HCT116 (cell line): ENCODE results near the gene ZSWIM5. TPM values are rescaled to one million over a fixed set of nuclear protein-coding genes. Genes with fewer than 3 reads are reported as not detected.
"Not testable (repeated sequence)": the region's sequence is repeated elsewhere in the genome, so short reads cannot be mapped to it uniquely, and the experiment has no call there.

Source experiments
- ATAC-seq: fragments of 200-7000 bp; cut with Tn5 transposase; 2 replicates; pipeline ENCODE4 v1.9.1; 2020; ENCODE audit warnings: mild to moderate bottlenecking, moderate library complexity
- BruUV-seq: library from RNA; stranded (reverse); fragments of 400-500 nt; replicated peaks from 2 replicates; lab custom pipeline; 2021; lab: Mats Ljungman, UMichigan
- CTCF ChIA-PET: fragments of 300-600 bp; sonication (Branson Sonifier 250); formaldehyde crosslinking; loops from one replicate; lab custom pipeline; 2021; ENCODE audit warnings: antibody characterized with exemption; lab: Charles Lee
- POLR2A ChIA-PET: fragments of 300-600, 350-600 bp; sonication (Branson Sonifier 250); formaldehyde crosslinking; loops from one replicate; lab custom pipeline; 2021; ENCODE audit warnings: antibody characterized with exemption; lab: Charles Lee
- RAD21 ChIA-PET, 2 experiments: fragments of 300-600 bp; sonication (Branson Sonifier 250); formaldehyde crosslinking; loops; one replicate each; lab custom pipeline; 2023; ENCODE audit warnings: low total read pairs in 2 of 2; ENCODE audit not compliant: uncharacterized antibody in 2 of 2, unreplicated experiment in 2 of 2, low non-redundant PET in 1 of 2; lab: Charles Lee
- DNase-seq: peaks from one replicate; pipeline ENCODE4 v3.0.0-alpha.2; 2010; ENCODE audit warnings: low read depth, low spot score
- H2AFZ ChIP-seq: fragments of 200-600 bp; shearing (Covaris generic), sonication (generic); 2 replicates; pipeline ENCODE4 v1.6.1; 2017; ENCODE audit warnings: low read depth, mixed run types, mixed read lengths, antibody characterized with exemption, low read length; ENCODE audit not compliant: poor library complexity, severe bottlenecking
- H3K27ac ChIP-seq: 2 replicates; pipeline ENCODE4 v1.5.1; 2012; ENCODE audit warnings: low read depth, low read length
- H3K27me3 ChIP-seq: fragments of 200-600 bp; sonication (generic); 2 replicates; pipeline ENCODE4 v1.6.1; 2016; ENCODE audit warnings: mixed run types, low read length, mixed read lengths; ENCODE audit not compliant: insufficient read depth
- H3K36me3 ChIP-seq, 2 experiments: fragments of 200-500 bp in 1 of 2; fragments of 200-600 bp in 1 of 2; sonication (Bioruptor generic) in 1 of 2; sonication (generic) in 1 of 2; 2 replicates each; pipeline versions ENCODE4 v1.5.1 to v1.6.1; 2014 to 2016; ENCODE audit warnings: low read length in 2 of 2, inconsistent platforms in 1 of 2, mixed read lengths in 1 of 2, mixed run types in 1 of 2; ENCODE audit not compliant: insufficient read depth in 2 of 2, control insufficient read depth in 1 of 2
- H3K4me1 ChIP-seq, 2 experiments: fragments of 200-600 bp in 1 of 2; sonication (generic) in 1 of 2; 2 replicates each; pipeline versions ENCODE4 v1.5.1 to v1.6.1; 2012 to 2017; ENCODE audit warnings: low read length in 2 of 2, inconsistent platforms in 1 of 2, mild to moderate bottlenecking in 1 of 2, mixed read lengths in 1 of 2, mixed run types in 1 of 2, moderate library complexity in 1 of 2; ENCODE audit not compliant: insufficient read depth in 2 of 2, control insufficient read depth in 1 of 2
- H3K4me2 ChIP-seq: fragments of 200-600 bp; sonication (generic); 2 replicates; pipeline ENCODE4 v1.6.1; 2017; ENCODE audit warnings: mixed run types, low read length, mixed read lengths
- H3K4me3 ChIP-seq, 2 experiments: fragments of 200-600 bp in 1 of 2; sonication (generic) in 1 of 2; replicated peaks in 1 of 2; 2 replicates each; pipeline ENCODE4 v1.5.1; 2011 to 2016; ENCODE audit warnings: low read length in 2 of 2, control low read depth in 1 of 2, low read depth in 1 of 2, mild to moderate bottlenecking in 1 of 2, mixed read lengths in 1 of 2, mixed run types in 1 of 2
- H3K79me2 ChIP-seq: fragments of 200-600 bp; sonication (generic); 2 replicates; pipeline ENCODE4 v1.6.1; 2017; ENCODE audit warnings: mild to moderate bottlenecking, mixed run types, low read length, moderate library complexity, mixed read lengths; ENCODE audit not compliant: insufficient read depth
- H3K9ac ChIP-seq: fragments of 200-600 bp; sonication (generic); 2 replicates; pipeline ENCODE4 v1.6.1; 2016; ENCODE audit warnings: low read length, mixed read lengths
- H3K9me2 ChIP-seq: fragments of 200-600 bp; sonication (generic), shearing (Covaris generic); 2 replicates; pipeline ENCODE4 v1.6.1; 2017; ENCODE audit warnings: mixed run types, mild to moderate bottlenecking, moderate library complexity; ENCODE audit not compliant: insufficient read depth
- H3K9me3 ChIP-seq, 2 experiments: fragments of 200-500 bp in 1 of 2; fragments of 200-600 bp in 1 of 2; sonication (Bioruptor generic) in 1 of 2; sonication (generic) in 1 of 2; 2 replicates each; pipeline ENCODE4 v1.6.1; 2014 to 2017; ENCODE audit warnings: low read length in 2 of 2, mixed read lengths in 2 of 2, inconsistent platforms in 1 of 2, low read depth in 1 of 2, mild to moderate bottlenecking in 1 of 2, mixed run types in 1 of 2, moderate library complexity in 1 of 2; ENCODE audit not compliant: control insufficient read depth in 1 of 2, insufficient read depth in 1 of 2
- H4K20me1 ChIP-seq: fragments of 200-600 bp; sonication (generic), shearing (Covaris generic); 2 replicates; pipeline ENCODE4 v1.6.1; 2017; ENCODE audit warnings: mixed run types, mild to moderate bottlenecking, moderate library complexity; ENCODE audit not compliant: insufficient read depth
- CTCF ChIP-seq, 3 experiments: fragments of 200-600 bp in 1 of 3; sonication (generic) in 1 of 3; IDR thresholded peaks in 2 of 3; conservative IDR thresholded peaks in 1 of 3; 2 replicates each; pipeline ENCODE4 v1.5.1; 2012 to 2017; ENCODE audit warnings: low read depth in 2 of 3, low read length in 2 of 3, antibody characterized with exemption in 1 of 3, borderline replicate concordance in 1 of 3, control low read depth in 1 of 3, mild to moderate bottlenecking in 1 of 3, mixed read lengths in 1 of 3, mixed run types in 1 of 3, moderate library complexity in 1 of 3; ENCODE audit not compliant: insufficient read depth in 1 of 3
- YY1 ChIP-seq: IDR thresholded peaks from 2 replicates; pipeline ENCODE4 v1.6.1; 2011; ENCODE audit warnings: low read length, low read depth, moderate library complexity, mild to moderate bottlenecking; ENCODE audit not compliant: insufficient replicate concordance; ENCODE audit errors: extremely low read depth
- intact Hi-C: fragments of 100-400 bp; cut with micrococcal nuclease; formaldehyde crosslinking; loops from 2 replicates; pipeline ENCODE4 v1.10.0; 2022
- total RNA-seq: library from RNA; stranded (reverse); gene quantifications from one replicate; pipeline ENCODE4 v1.2.1, GENCODE V29; 2021; ENCODE audit not compliant: unreplicated experiment
- TF ChIP-seq, protein P1 (sequence below): IDR thresholded peaks from 2 replicates; pipeline ENCODE4 v1.6.1; 2011; ENCODE audit warnings: mild to moderate bottlenecking, low read length, moderate library complexity; ENCODE audit not compliant: insufficient replicate concordance; ENCODE audit errors: extremely low read depth

Gene ZSWIM5
- total RNA-seq, 1 experiment from 2014 or later = 1.1 TPM

- no peaks in the 10 kb centered on the region for H3K9me3 ChIP-seq
These were observed 71.9 kb downstream of the ZSWIM5 start for GRCh38 chr1:45134461-45134873.

DNA sequence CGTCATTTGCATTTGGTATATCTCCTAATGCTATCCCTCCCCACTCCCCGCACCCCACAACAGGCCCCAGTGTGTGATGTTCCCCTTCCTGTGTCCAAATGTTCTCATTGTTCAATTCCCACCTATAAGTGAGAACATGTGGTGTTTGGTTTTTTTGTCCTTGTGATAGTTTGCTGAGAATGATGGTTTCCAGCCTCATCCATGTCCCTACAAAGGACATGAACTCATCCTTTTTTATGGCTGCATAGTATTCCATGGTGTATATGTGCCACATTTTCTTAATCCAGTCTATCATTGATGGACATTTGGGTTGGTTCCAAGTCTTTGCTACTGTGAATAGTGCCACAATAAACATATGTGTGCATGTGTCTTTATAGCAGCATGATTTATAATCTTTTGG, 73.7 kb downstream of the ZSWIM5 start:
- H4K20me1 ChIP-seq, H3K4me3 ChIP-seq, BruUV-seq, H2AFZ ChIP-seq, H3K4me2 ChIP-seq, RAD21 ChIA-PET, ATAC-seq, H3K27me3 ChIP-seq, H3K36me3 ChIP-seq, H3K9me3 ChIP-seq, DNase-seq, POLR2A ChIA-PET, H3K4me1 ChIP-seq, CTCF ChIA-PET, H3K27ac ChIP-seq, intact Hi-C loops, H3K9me2 ChIP-seq, H3K79me2 ChIP-seq, H3K9ac ChIP-seq: not testable (repeated sequence)

More at GRCh38 chr1:45134461-45134873, 71.9 kb downstream of the ZSWIM5 start:
- RAD21 ChIA-PET = no interaction called here
- Histone ChIP-seq H3K9ac (no peak overlapping the region), H3K4me2 (no peak overlapping the region), H3K9me2 (no peaks in the 10 kb centered on the region), H3K4me1 (no peaks in the 10 kb centered on the region)
- ATAC-seq (no peak), DNase-seq (no peak)
- no peak for TF ChIP-seq CTCF (IDR thresholded peaks at IDR 0.05 in 2 of 3, conservative IDR thresholded peaks at IDR 0.05 in 1 of 3; ENCODE audit: borderline replicate concordance in 1 of 3, insufficient read depth in 1 of 3, low read depth in 2 of 3, low read length in 2 of 3)
- TF ChIP-seq YY1 = no peak
- TF ChIP-seq, protein P1, sequence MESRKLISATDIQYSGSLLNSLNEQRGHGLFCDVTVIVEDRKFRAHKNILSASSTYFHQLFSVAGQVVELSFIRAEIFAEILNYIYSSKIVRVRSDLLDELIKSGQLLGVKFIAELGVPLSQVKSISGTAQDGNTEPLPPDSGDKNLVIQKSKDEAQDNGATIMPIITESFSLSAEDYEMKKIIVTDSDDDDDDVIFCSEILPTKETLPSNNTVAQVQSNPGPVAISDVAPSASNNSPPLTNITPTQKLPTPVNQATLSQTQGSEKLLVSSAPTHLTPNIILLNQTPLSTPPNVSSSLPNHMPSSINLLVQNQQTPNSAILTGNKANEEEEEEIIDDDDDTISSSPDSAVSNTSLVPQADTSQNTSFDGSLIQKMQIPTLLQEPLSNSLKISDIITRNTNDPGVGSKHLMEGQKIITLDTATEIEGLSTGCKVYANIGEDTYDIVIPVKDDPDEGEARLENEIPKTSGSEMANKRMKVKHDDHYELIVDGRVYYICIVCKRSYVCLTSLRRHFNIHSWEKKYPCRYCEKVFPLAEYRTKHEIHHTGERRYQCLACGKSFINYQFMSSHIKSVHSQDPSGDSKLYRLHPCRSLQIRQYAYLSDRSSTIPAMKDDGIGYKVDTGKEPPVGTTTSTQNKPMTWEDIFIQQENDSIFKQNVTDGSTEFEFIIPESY = no peak
- TF ChIP-seq, all 23 proteins: peak for 0
- Histone ChIP-seq H3K27me3 (no peaks in the 10 kb centered on the region), H3K4me3 (no peak overlapping the region), H3K36me3 (no peaks in the 10 kb centered on the region), H4K20me1 (no peaks in the 10 kb centered on the region), H3K27ac (no peak overlapping the region), H3K79me2 (no peaks in the 10 kb centered on the region), H2AFZ (no peak overlapping the region)
- intact Hi-C loops = no loop called here
- ChIA-PET CTCF (no interaction called here), POLR2A (no interaction called here)
- no TSS peak for BruUV-seq
